NT2/D1 (cell line): ENCODE results near the gene LDLRAD4.

Source experiments
- DNase-seq: peaks from one replicate; pipeline ENCODE4 v3.0.0-alpha.2; 2011; ENCODE audit warnings: low read depth, low spot score
- H3K27me3 ChIP-seq: 2 replicates; pipeline ENCODE4 v1.6.0; 2011; ENCODE audit warnings: mild to moderate bottlenecking; ENCODE audit not compliant: insufficient read length, insufficient read depth
- H3K36me3 ChIP-seq: 2 replicates; pipeline ENCODE4 v1.6.1; 2011; ENCODE audit warnings: mild to moderate bottlenecking, low read length, mixed read lengths; ENCODE audit not compliant: insufficient read depth, insufficient read length
- H3K4me1 ChIP-seq: 2 replicates; pipeline ENCODE4 v1.5.1; 2011; ENCODE audit not compliant: insufficient read depth, insufficient read length
- H3K4me3 ChIP-seq: 2 replicates; pipeline ENCODE4 v1.5.1; 2011; ENCODE audit warnings: low read depth; ENCODE audit not compliant: insufficient read length
- H3K9ac ChIP-seq: 2 replicates; pipeline ENCODE4 v1.6.0; 2011; ENCODE audit warnings: low read depth; ENCODE audit not compliant: insufficient read length
- H3K9me3 ChIP-seq: 2 replicates; pipeline ENCODE4 v1.5.1; 2011; ENCODE audit warnings: mild to moderate bottlenecking, low read length; ENCODE audit not compliant: insufficient read depth
- SUZ12 ChIP-seq: IDR thresholded peaks from 2 replicates; pipeline ENCODE4 v1.6.1; 2011; ENCODE audit not compliant: insufficient read length, insufficient read depth; ENCODE audit errors: extremely low read depth
- YY1 ChIP-seq: IDR thresholded peaks from 2 replicates; pipeline ENCODE4 v1.6.1; 2011; ENCODE audit not compliant: insufficient read length, insufficient read depth
- ZNF274 ChIP-seq: IDR thresholded peaks from 2 replicates; pipeline ENCODE4 v1.6.1; 2011; ENCODE audit warnings: mild to moderate bottlenecking, low read depth, low read length

LDLRAD4 gene

GRCh38 chr18:13179566-13180113 is 38.9 kb upstream of the LDLRAD4 start:
- Histone ChIP-seq H3K4me3 (no peak overlapping the region), H3K27me3 (no peaks in the 10 kb centered on the region), H3K9ac (no peak overlapping the region), H3K36me3 (no peaks in the 10 kb centered on the region), H3K9me3 (peaks cover 11% of the 10 kb centered on the region; the same call in 1 of the 2 replicates), H3K4me1 (peaks cover 4% of the 10 kb centered on the region)
- no peak for DNase-seq
- TF ChIP-seq ZNF274 (no peak), YY1 (no peak), SUZ12 (no peak)

- peak; percentile 11 for DNase-seq
- no peak overlapping the region for H3K9ac ChIP-seq
- H3K4me3 ChIP-seq = no peak overlapping the region
- TF ChIP-seq YY1 (no peak), ZNF274 (no peak), SUZ12 (no peak)
- H3K36me3 ChIP-seq = no peaks in the 10 kb centered on the region
- peaks cover 11% of the 10 kb centered on the region; the same call in 1 of the 2 replicates for H3K9me3 ChIP-seq
- H3K4me1 ChIP-seq = peaks cover 4% of the 10 kb centered on the region
- H3K27me3 ChIP-seq = peaks cover 4% of the 10 kb centered on the region
These were observed 37.8 kb upstream of the LDLRAD4 start for GRCh38 chr18:13180614-13181375.

DNA sequence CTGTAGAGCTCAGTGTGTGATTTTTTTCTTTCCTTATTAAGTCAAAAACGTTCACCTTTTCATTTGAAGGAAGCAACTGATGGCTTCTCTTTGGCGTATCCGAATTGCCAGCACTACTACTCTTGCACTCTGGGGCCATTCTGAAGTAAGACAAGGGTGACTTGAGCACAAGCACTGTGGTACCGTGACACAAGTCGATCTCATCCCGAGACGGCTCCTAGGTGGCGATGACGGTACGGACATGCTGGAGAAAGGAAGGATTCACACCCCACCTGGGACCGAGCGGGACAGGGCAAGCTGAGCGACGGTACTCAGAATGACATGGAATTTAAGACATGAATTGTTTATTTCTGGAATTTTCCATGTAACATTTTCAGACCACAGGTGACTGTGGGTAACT is 36.8 kb upstream of the LDLRAD4 start:
- Histone ChIP-seq H3K9ac (no peak overlapping the region), H3K9me3 (peaks cover 11% of the 10 kb centered on the region; the same call in 1 of the 2 replicates), H3K4me1 (peaks cover 4% of the 10 kb centered on the region), H3K36me3 (no peaks in the 10 kb centered on the region), H3K4me3 (no peak overlapping the region), H3K27me3 (peaks cover 4% of the 10 kb centered on the region)
- DNase-seq = no peak
- no peak for TF ChIP-seq SUZ12
- no peak for TF ChIP-seq YY1
- no peak for TF ChIP-seq ZNF274

- DNase-seq = no peak
- Histone ChIP-seq H3K4me3 (no peak overlapping the region), H3K27me3 (peaks cover 4% of the 10 kb centered on the region), H3K4me1 (peaks cover 4% of the 10 kb centered on the region), H3K9ac (no peak overlapping the region), H3K9me3 (peaks cover 11% of the 10 kb centered on the region; the same call in 1 of the 2 replicates), H3K36me3 (no peaks in the 10 kb centered on the region)
- TF ChIP-seq SUZ12 = no peak
- no peak for TF ChIP-seq YY1
- no peak for TF ChIP-seq ZNF274
These were observed 35.2 kb upstream of the LDLRAD4 start for GRCh38 chr18:13183359-13183758.

GRCh38 chr18:13183790-13184189 is 34.8 kb upstream of the LDLRAD4 start:
- Histone ChIP-seq H3K9me3 (peaks cover 11% of the 10 kb centered on the region; the same call in 1 of the 2 replicates), H3K27me3 (peaks cover 4% of the 10 kb centered on the region), H3K9ac (no peak overlapping the region), H3K36me3 (no peaks in the 10 kb centered on the region), H3K4me1 (peaks cover 4% of the 10 kb centered on the region), H3K4me3 (no peak overlapping the region)
- TF ChIP-seq YY1 = no peak
- no peak for TF ChIP-seq SUZ12
- no peak for TF ChIP-seq ZNF274
- DNase-seq = no peak

- no peak overlapping the region for H3K4me3 ChIP-seq
- no peak for DNase-seq
- no peak overlapping the region for H3K9ac ChIP-seq
- peaks cover 11% of the 10 kb centered on the region; the same call in 1 of the 2 replicates for H3K9me3 ChIP-seq
- peaks cover 4% of the 10 kb centered on the region for H3K4me1 ChIP-seq
- peaks cover 4% of the 10 kb centered on the region for H3K27me3 ChIP-seq
- TF ChIP-seq ZNF274 = no peak
- no peaks in the 10 kb centered on the region for H3K36me3 ChIP-seq
These were observed 34.2 kb upstream of the LDLRAD4 start for GRCh38 chr18:13184396-13184795.

DNA sequence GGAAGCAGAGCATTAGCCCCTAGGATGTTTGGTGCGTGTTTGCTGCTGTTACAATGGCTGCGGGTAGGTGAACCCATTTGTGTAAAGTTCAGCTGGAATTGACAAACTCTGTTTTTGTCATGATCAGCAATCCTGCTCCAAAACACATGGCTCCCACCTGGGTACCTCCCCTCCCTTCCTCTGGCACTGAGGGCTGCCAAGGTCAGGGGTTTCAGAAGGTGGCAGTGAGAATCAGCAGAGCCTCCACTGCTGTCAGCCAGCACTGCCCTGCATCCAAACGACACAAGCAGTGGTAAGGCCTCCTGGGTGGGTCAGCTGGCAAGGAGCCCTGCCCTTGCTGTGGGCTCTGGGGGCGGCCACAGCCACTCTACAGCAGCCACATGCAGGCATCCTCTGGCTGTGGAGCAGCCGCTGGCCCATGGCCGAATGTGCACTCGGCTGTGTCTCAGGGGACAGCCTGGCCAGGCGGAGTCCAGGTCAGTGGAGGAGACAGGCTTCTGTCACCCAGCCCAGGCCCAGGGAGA is 32.8 kb upstream of the LDLRAD4 start:
- Histone ChIP-seq H3K27me3 (peaks cover 4% of the 10 kb centered on the region), H3K4me3 (no peak overlapping the region), H3K9me3 (peaks cover 11% of the 10 kb centered on the region; the same call in 1 of the 2 replicates), H3K36me3 (no peaks in the 10 kb centered on the region), H3K9ac (no peak overlapping the region), H3K4me1 (peaks cover 4% of the 10 kb centered on the region)
- TF ChIP-seq ZNF274 = no peak
- no peak for DNase-seq
